Measurements from ENCODE around the gene SCAF8. TPM values are rescaled to one million over a fixed set of nuclear protein-coding genes. Genes with fewer than 3 reads are reported as not detected.

The SCAF8 gene
- total and polyA plus RNA-seq, 8 donors: 34.3 to 57.6 (median 54.7) TPM

GRCh38 chr6:154689493-154690255 lies 43.5 kb upstream of the SCAF8 start:
- no peak for TF ChIP-seq CTCF (IDR thresholded peaks at IDR 0.05)
- no peaks in the 10 kb centered on the region for H3K4me1 ChIP-seq
- DNase-seq (no peak), ATAC-seq (no peak)
- no peak overlapping the region for H3K27ac ChIP-seq
- intact Hi-C loops (cut with DNase I): no loop called here
- no peaks in the 10 kb centered on the region for H3K27me3 ChIP-seq
- H3K36me3 ChIP-seq: no peaks in the 10 kb centered on the region
- H3K9me3 ChIP-seq: no peaks in the 10 kb centered on the region
- no peak overlapping the region for H3K4me3 ChIP-seq

GRCh38 chr6:154690857-154691256 lies 42.4 kb upstream of the SCAF8 start:
- DNase-seq (no peak), ATAC-seq (no peak)
- intact Hi-C loops (cut with DNase I): no loop called here
- Histone ChIP-seq H3K27me3 (no peaks in the 10 kb centered on the region), H3K36me3 (no peaks in the 10 kb centered on the region), H3K9me3 (no peaks in the 10 kb centered on the region), H3K4me1 (no peaks in the 10 kb centered on the region), H3K27ac (no peak overlapping the region), H3K4me3 (no peak overlapping the region)
- TF ChIP-seq CTCF (IDR thresholded peaks at IDR 0.05): no peak

- Histone ChIP-seq H3K36me3 (no peaks in the 10 kb centered on the region), H3K4me3 (no peak overlapping the region), H3K9me3 (no peaks in the 10 kb centered on the region), H3K27ac (no peak overlapping the region), H3K4me1 (no peaks in the 10 kb centered on the region), H3K27me3 (no peaks in the 10 kb centered on the region)
- DNase-seq: no peak
- no peak for ATAC-seq
- intact Hi-C loops (cut with DNase I): no loop called here
- no peak for TF ChIP-seq CTCF (IDR thresholded peaks at IDR 0.05)
Observed at GRCh38 chr6:154696661-154697060, 36.6 kb upstream of the SCAF8 start.

GRCh38 chr6:154703124-154703523 lies 30.1 kb upstream of the SCAF8 start:
- ATAC-seq (no peak), DNase-seq (no peak)
- intact Hi-C loops (cut with DNase I): no loop called here
- no peak for TF ChIP-seq CTCF (IDR thresholded peaks at IDR 0.05)
- H3K27ac ChIP-seq: no peak overlapping the region
- no peaks in the 10 kb centered on the region for H3K36me3 ChIP-seq
- H3K9me3 ChIP-seq: no peaks in the 10 kb centered on the region
- H3K27me3 ChIP-seq: no peaks in the 10 kb centered on the region
- no peak overlapping the region for H3K4me3 ChIP-seq
- H3K4me1 ChIP-seq: no peaks in the 10 kb centered on the region

- no peak for TF ChIP-seq CTCF (IDR thresholded peaks at IDR 0.05)
- no peaks in the 10 kb centered on the region for H3K4me1 ChIP-seq
- intact Hi-C loops (cut with DNase I): no loop called here
- no peaks in the 10 kb centered on the region for H3K27me3 ChIP-seq
- H3K4me3 ChIP-seq: no peak overlapping the region
- ATAC-seq: no peak
- no peaks in the 10 kb centered on the region for H3K9me3 ChIP-seq
- H3K36me3 ChIP-seq: no peaks in the 10 kb centered on the region
- no peak for DNase-seq
- no peak overlapping the region for H3K27ac ChIP-seq
Observed at GRCh38 chr6:154705471-154706113, 27.6 kb upstream of the SCAF8 start.

Data from left lung (tissue), 10 donors.